HEK293 (cell line): Measurements from ENCODE around the gene SCN4A.

Experiments
- CTCF ChIA-PET: fragments of 350-600 bp; formaldehyde crosslinking; extraction: SDS; loops from one replicate; lab custom pipeline; 2021; ENCODE audit warnings: antibody characterized with exemption; lab: Yijun Ruan, JAX
- POLR2A ChIA-PET: fragments of 300-600 bp; formaldehyde crosslinking; extraction: SDS; loops from one replicate; lab custom pipeline; 2020; ENCODE audit warnings: antibody characterized with exemption, inconsistent platforms; lab: Yijun Ruan, JAX
- H3K27ac ChIP-seq: fragments of 200-500 bp; sonication (Bioruptor generic); 2 replicates; pipeline ENCODE4 v1.5.1; 2014; ENCODE audit warnings: low read depth, low read length, control low read depth, inconsistent platforms; ENCODE audit errors: extremely low read depth
- H3K36me3 ChIP-seq, 2 experiments: fragments of 200-500 bp in 1 of 2; sonication (Bioruptor generic) in 1 of 2; 1 replicate in 1 of 2; 2 replicates in 1 of 2; pipeline ENCODE4 v1.5.1; 2014 to 2017; ENCODE audit warnings: inconsistent platforms in 2 of 2, low read length in 2 of 2; ENCODE audit not compliant: control insufficient read depth in 2 of 2, insufficient read depth in 1 of 2
- H3K4me1 ChIP-seq: fragments of 200-500 bp; sonication (Bioruptor generic); 2 replicates; pipeline ENCODE4 v1.5.1; 2014; ENCODE audit warnings: mild to moderate bottlenecking, low read length, inconsistent platforms; ENCODE audit not compliant: control insufficient read depth, insufficient read depth
- H3K4me3 ChIP-seq: 2 replicates; pipeline ENCODE4 v1.5.1; 2011; ENCODE audit warnings: low read depth, mild to moderate bottlenecking, control low read depth, low read length, moderate library complexity
- H3K9me3 ChIP-seq: fragments of 200-500 bp; sonication (Bioruptor generic); 2 replicates; pipeline ENCODE4 v1.5.1; 2014; ENCODE audit warnings: low read depth, low read length, inconsistent platforms; ENCODE audit not compliant: control insufficient read depth, insufficient read depth
- EGR2 ChIP-seq: fragments of 450-650 bp; formaldehyde crosslinking; IDR thresholded peaks from 2 replicates; pipeline ENCODE4 v1.5.1; 2016; ENCODE audit warnings: low read depth, missing biosample characterization, missing genetic modification characterization
- ELK4 ChIP-seq: IDR thresholded peaks from 2 replicates; pipeline ENCODE4 v1.6.1; 2011; ENCODE audit warnings: mild to moderate bottlenecking, low read depth, low read length, borderline replicate concordance
- OSR2 ChIP-seq: fragments of 450-650 bp; formaldehyde crosslinking; IDR thresholded peaks from 2 replicates; pipeline ENCODE4 v1.5.1; 2016; ENCODE audit warnings: missing biosample characterization, missing genetic modification characterization
- REST ChIP-seq: fragments of 450-650 bp; formaldehyde crosslinking; IDR thresholded peaks from 2 replicates; pipeline ENCODE4 v1.5.1; 2016; ENCODE audit warnings: missing biosample characterization, missing genetic modification characterization
- SP7 ChIP-seq: fragments of 450-650 bp; formaldehyde crosslinking; IDR thresholded peaks from 2 replicates; pipeline ENCODE4 v1.5.1; 2016; ENCODE audit warnings: missing biosample characterization, missing genetic modification characterization
- TRIM28 ChIP-seq: IDR thresholded peaks from 2 replicates; pipeline ENCODE4 v1.6.1; 2011; ENCODE audit warnings: low read length, control low read depth, borderline replicate concordance
- ZBTB6 ChIP-seq: fragments of 450-650 bp; formaldehyde crosslinking; IDR thresholded peaks from 2 replicates; pipeline ENCODE4 v1.5.1; 2017; ENCODE audit warnings: missing biosample characterization, missing genetic modification characterization
- ZBTB8A ChIP-seq: fragments of 450-650 bp; formaldehyde crosslinking; IDR thresholded peaks from 2 replicates; pipeline ENCODE4 v1.5.1; 2016; ENCODE audit warnings: missing biosample characterization, missing genetic modification characterization
- ZFP3 ChIP-seq: fragments of 450-650 bp; formaldehyde crosslinking; IDR thresholded peaks from 2 replicates; pipeline ENCODE4 v1.5.1; 2016; ENCODE audit warnings: low read depth, missing biosample characterization, missing genetic modification characterization
- ZNF10 ChIP-seq: fragments of 450-650 bp; formaldehyde crosslinking; IDR thresholded peaks from 2 replicates; pipeline ENCODE4 v1.5.1; 2017; ENCODE audit warnings: missing biosample characterization, missing genetic modification characterization
- ZNF121 ChIP-seq: fragments of 450-650 bp; formaldehyde crosslinking; IDR thresholded peaks from 2 replicates; pipeline ENCODE4 v1.5.1; 2016; ENCODE audit warnings: missing biosample characterization, missing genetic modification characterization
- ZNF157 ChIP-seq: fragments of 450-650 bp; formaldehyde crosslinking; IDR thresholded peaks from 2 replicates; pipeline ENCODE4 v1.5.1; 2016; ENCODE audit warnings: missing biosample characterization, missing genetic modification characterization
- ZNF214 ChIP-seq: fragments of 450-650 bp; formaldehyde crosslinking; IDR thresholded peaks from 2 replicates; pipeline ENCODE4 v1.5.1; 2017; ENCODE audit warnings: missing biosample characterization, mild to moderate bottlenecking, missing genetic modification characterization, borderline replicate concordance
- ZNF223 ChIP-seq: fragments of 450-650 bp; formaldehyde crosslinking; IDR thresholded peaks from 2 replicates; pipeline ENCODE4 v1.5.1; 2016; ENCODE audit warnings: missing biosample characterization, missing genetic modification characterization
- ZNF23 ChIP-seq: fragments of 450-650 bp; formaldehyde crosslinking; IDR thresholded peaks from 2 replicates; pipeline ENCODE4 v1.5.1; 2016; ENCODE audit warnings: missing biosample characterization, missing genetic modification characterization, borderline replicate concordance
- ZNF239 ChIP-seq: fragments of 450-650 bp; formaldehyde crosslinking; IDR thresholded peaks from 2 replicates; pipeline ENCODE4 v1.5.1; 2016; ENCODE audit warnings: missing biosample characterization, missing genetic modification characterization
- ZNF274 ChIP-seq, 2 experiments: fragments of 200-500 bp in 1 of 2; fragments of 450-650 bp in 1 of 2; sonication (Bioruptor generic) in 1 of 2; formaldehyde crosslinking in 1 of 2; IDR thresholded peaks; 2 replicates each; pipeline versions ENCODE4 v1.5.1 to v1.6.1; 2014 to 2016; ENCODE audit warnings: borderline replicate concordance in 1 of 2, inconsistent platforms in 1 of 2, low read length in 1 of 2, missing biosample characterization in 1 of 2, missing genetic modification characterization in 1 of 2
- ZNF292 ChIP-seq: fragments of 450-650 bp; formaldehyde crosslinking; IDR thresholded peaks from 2 replicates; pipeline ENCODE4 v1.5.1; 2016; ENCODE audit warnings: low read depth, missing biosample characterization, missing genetic modification characterization, borderline replicate concordance
- ZNF423 ChIP-seq: fragments of 450-650 bp; formaldehyde crosslinking; IDR thresholded peaks from 2 replicates; pipeline ENCODE4 v1.5.1; 2016; ENCODE audit warnings: missing biosample characterization, missing genetic modification characterization
- ZNF473 ChIP-seq: fragments of 450-650 bp; formaldehyde crosslinking; IDR thresholded peaks from 2 replicates; pipeline ENCODE4 v1.5.1; 2017; ENCODE audit warnings: missing biosample characterization, missing genetic modification characterization
- ZNF596 ChIP-seq: fragments of 450-650 bp; IDR thresholded peaks from 2 replicates; pipeline ENCODE4 v1.5.0; 2018; ENCODE audit warnings: missing biosample characterization, mild to moderate bottlenecking, missing genetic modification characterization, moderate library complexity
- ZNF639 ChIP-seq: fragments of 450-650 bp; formaldehyde crosslinking; IDR thresholded peaks from 2 replicates; pipeline ENCODE4 v1.5.1; 2016; ENCODE audit warnings: missing biosample characterization, missing genetic modification characterization
- ZNF670 ChIP-seq: fragments of 450-650 bp; formaldehyde crosslinking; IDR thresholded peaks from 2 replicates; pipeline ENCODE4 v1.5.1; 2016; ENCODE audit warnings: missing biosample characterization, missing genetic modification characterization, low read depth
- ZNF704 ChIP-seq: fragments of 450-650 bp; formaldehyde crosslinking; IDR thresholded peaks from 2 replicates; pipeline ENCODE4 v1.5.1; 2016; ENCODE audit warnings: missing biosample characterization, missing genetic modification characterization
- ZNF785 ChIP-seq: fragments of 450-650 bp; formaldehyde crosslinking; IDR thresholded peaks from 2 replicates; pipeline ENCODE4 v1.5.1; 2016; ENCODE audit warnings: missing biosample characterization, missing genetic modification characterization
- ZSCAN30 ChIP-seq: fragments of 450-650 bp; IDR thresholded peaks from 2 replicates; pipeline ENCODE4 v1.5.1; 2018; ENCODE audit warnings: missing biosample characterization, mild to moderate bottlenecking, missing genetic modification characterization, moderate library complexity
- ZXDB ChIP-seq: fragments of 450-650 bp; formaldehyde crosslinking; IDR thresholded peaks from 2 replicates; pipeline ENCODE4 v1.5.1; 2016; ENCODE audit warnings: missing biosample characterization, missing genetic modification characterization

SCN4A gene

GRCh38 chr17:63997341-63998048 is 24.8 kb upstream of the SCN4A start:
- H3K4me1 ChIP-seq, result no peaks in the 10 kb centered on the region
- no peak overlapping the region for H3K4me3 ChIP-seq
- H3K36me3 ChIP-seq, result no peaks in the 10 kb centered on the region
- POLR2A ChIA-PET, result no interaction called here
- CTCF ChIA-PET, result interaction anchor here (0.5 kb wide), 1 partner anchor 105 kb away, joined by 3 read pairs; no protein-coding TSS in a partner anchor
- no peak overlapping the region for H3K27ac ChIP-seq
- TF ChIP-seq SP7 (tag by site-specific recombination), result no peak
- no peak for TF ChIP-seq ZNF274 (IDR thresholded peaks at IDR 0.05; ENCODE audit: low read length)
- no peak for TF ChIP-seq ZNF274 (tag by site-specific recombination; IDR thresholded peaks at IDR 0.05; ENCODE audit: borderline replicate concordance)
- TF ChIP-seq ZNF121 (tag by site-specific recombination), result no peak
- no peak for TF ChIP-seq ZFP3
- TF ChIP-seq ZNF785 (tag by site-specific recombination), result no peak
- TF ChIP-seq ELK4, result no peak
- no peak for TF ChIP-seq ZNF473 (tag by site-specific recombination)
- TF ChIP-seq EGR2 (tag by site-specific recombination), result no peak
- no peak for TF ChIP-seq TRIM28
- TF ChIP-seq ZNF704 (tag by site-specific recombination), result no peak
- TF ChIP-seq ZNF157, result no peak
- no peak for TF ChIP-seq ZNF596
- no peaks in the 10 kb centered on the region for H3K9me3 ChIP-seq

- no peak overlapping the region for H3K4me3 ChIP-seq
- CTCF ChIA-PET, result interaction anchor here (0.5 kb wide), 1 partner anchor 104 kb away, joined by 3 read pairs; no protein-coding TSS in a partner anchor
- H3K36me3 ChIP-seq, result no peaks in the 10 kb centered on the region
- TF ChIP-seq ZNF239 (tag by site-specific recombination), result no peak
- no peak for TF ChIP-seq ZBTB6 (tag by site-specific recombination)
- no peak for TF ChIP-seq ZNF223
- no peak for TF ChIP-seq ZNF423 (tag by site-specific recombination)
- no peak for TF ChIP-seq ZNF10
- no peak for TF ChIP-seq ZNF214 (tag by site-specific recombination)
- no peak for TF ChIP-seq ZSCAN30 (tag by site-specific recombination)
- TF ChIP-seq ZBTB8A (tag by site-specific recombination), result no peak
- TF ChIP-seq ZNF23 (tag by site-specific recombination), result no peak
- TF ChIP-seq REST, result no peak
- TF ChIP-seq ZNF639 (tag by site-specific recombination), result no peak
- no peak for TF ChIP-seq ZNF292 (tag by site-specific recombination)
- TF ChIP-seq OSR2 (tag by site-specific recombination), result no peak
- no peak for TF ChIP-seq ZNF670 (tag by site-specific recombination)
- TF ChIP-seq ZXDB, result no peak
Observed at GRCh38 chr17:63996430-63997182, 23.9 kb upstream of the SCN4A start.

More at GRCh38 chr17:63996430-63997182, 23.9 kb upstream of the SCN4A start:
- POLR2A ChIA-PET, result no interaction called here
- Histone ChIP-seq H3K4me1 (no peaks in the 10 kb centered on the region), H3K9me3 (no peaks in the 10 kb centered on the region), H3K27ac (no peak overlapping the region)
